ENCODE data around the gene HOXB13.

Gene HOXB13

GRCh38 chr17:48704361-48705248, 23.9 kb downstream of the HOXB13 start:
- DNase-seq, result no peak

DNA sequence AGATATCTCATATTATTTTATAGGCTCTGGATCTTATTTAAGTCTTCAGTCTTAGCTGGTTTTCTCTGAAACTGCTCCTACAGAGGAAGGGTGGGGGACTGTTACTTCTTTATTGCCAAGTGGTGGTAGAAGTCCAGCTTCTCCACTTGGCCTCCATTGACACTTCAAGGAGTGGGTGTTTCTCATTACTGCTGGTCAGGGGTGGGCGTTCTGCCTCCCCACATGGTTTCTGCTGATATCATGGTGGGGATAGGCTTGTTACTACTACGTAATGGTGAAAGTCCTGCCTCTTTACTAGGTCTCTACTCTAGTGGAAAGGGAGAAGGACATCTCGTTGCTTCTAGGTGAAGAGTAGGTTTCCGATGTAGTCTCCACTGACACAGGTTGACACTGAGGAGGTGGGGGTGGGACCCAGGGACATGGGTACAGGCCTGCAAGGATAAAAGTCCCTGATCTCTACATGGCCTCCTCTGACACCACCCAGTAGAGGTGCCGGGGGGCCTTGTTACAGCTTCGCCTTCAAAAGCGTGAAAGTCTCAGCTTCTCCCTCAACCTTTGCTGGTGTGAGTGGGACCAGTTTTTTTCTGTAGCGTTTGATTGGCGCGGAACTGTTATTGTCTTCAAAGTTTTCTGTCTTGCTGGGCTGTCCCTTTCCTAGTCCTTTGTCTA, 26.6 kb downstream of the HOXB13 start:
- DNase-seq, result no peak

DNA sequence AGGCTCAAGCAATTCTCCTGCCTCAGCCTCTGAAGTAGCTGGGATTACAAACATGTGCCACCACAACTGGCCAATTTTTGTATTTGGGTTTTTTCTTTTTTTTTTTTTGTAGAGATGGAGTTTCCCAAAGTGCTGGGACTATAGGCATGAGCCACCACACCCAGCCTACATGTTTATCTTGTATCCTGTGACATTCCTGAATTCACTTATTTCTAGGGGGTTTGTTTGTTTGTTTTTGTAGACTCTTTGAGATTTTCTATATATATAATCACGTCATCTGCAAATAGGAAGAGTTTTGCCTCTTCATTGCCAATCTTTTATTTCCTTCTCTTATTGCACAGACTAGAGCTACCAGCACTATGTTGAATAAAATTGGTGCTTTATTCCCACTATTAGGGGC, 35.4 kb downstream of the HOXB13 start:
- DNase-seq, result no peak

- DNase-seq, result no peak
These were observed 36.5 kb downstream of the HOXB13 start for GRCh38 chr17:48692049-48692448.

DNA sequence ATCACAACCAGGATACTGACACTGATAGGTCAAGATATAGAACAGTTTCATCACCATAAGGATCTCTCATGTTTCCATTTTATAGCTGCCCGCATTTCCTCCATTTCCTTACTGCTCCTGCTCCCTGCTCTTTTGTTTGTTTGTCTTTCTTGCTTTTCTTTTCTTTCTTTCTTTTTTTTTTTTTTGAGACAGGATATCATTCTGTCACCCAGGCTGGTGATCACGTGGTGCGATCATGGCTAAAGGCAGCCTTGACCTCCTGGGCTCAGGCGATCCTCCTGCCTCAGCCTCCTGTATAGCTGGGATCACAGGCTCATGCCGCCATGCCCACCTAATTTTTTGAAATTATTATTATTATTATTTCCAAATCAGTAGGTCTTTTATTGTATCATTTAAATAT, 37.9 kb downstream of the HOXB13 start:
- DNase-seq, result no peak

GRCh38 chr17:48681609-48682008, 46.9 kb downstream of the HOXB13 start:
- DNase-seq, result no peak

GRCh38 chr17:48679385-48680096, 49.0 kb downstream of the HOXB13 start:
- no peak for DNase-seq

DNA sequence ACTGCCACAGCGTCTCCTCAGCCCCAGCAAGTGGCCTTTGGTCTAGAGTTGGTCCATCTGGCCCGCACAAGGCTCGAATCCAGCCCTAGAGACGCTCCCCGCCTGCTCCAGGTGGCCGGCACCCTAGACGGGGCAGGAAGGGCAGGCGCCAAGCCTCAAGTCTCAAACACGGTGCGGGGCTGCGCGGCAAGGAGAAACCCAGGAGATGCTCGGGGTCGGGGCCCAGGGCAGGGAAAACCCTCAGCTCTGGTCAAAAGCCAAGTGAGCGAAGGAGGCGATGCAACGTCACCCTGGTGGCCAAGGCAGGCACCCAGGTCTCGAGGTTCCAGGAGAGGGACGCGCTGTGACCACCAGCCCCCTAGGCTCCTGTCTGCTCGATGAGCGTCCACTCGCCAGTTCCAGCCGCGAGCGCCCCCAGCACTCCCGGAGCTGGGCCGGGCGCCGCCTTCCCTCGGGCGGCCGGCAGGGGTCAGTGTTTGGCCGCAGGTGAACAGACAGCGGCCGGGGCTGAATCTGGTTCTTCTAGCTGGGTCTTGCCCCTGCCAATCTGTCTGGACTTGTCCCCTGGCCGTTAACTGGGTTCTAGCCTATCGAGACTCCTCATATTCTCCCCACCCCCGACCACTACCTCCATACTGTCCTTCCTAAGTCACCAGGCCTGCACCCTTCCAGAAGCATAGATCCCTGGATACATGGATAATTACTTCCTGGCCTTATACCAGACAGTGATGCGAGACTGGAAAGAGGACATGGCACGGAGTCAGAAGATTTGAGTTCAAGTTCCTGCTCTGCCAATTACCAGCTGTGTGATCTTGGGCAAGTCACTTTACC, 50.2 kb downstream of the HOXB13 start:
- peak in 10 of 14 donors; percentile 0 to 75 (median 10) for DNase-seq

- no peak for DNase-seq
These were observed 51.5 kb downstream of the HOXB13 start for GRCh38 chr17:48676963-48677558.
